ENCODE measurements around the gene HHAT.

DNA sequence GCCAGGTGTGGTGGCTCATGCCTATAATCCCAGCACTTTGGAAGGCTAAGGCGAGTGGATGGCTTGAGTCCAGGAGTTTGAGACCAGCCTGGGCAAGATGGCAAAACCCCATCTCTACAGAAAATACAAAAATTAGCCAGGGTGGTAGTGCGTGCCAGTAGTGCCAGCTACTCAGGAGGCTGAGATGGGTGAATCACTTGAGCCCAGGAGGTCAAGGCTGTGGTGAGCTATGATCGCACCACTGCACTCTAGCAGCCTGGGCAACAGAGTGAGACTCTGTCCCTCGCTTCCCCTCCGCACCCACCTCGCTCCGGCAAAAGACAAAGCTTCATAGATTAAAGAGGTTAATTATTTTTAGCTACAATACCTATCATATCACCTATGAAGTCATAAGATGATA is 100.0 kb downstream of the HHAT start:
- TF ChIP-seq, protein P1, sequence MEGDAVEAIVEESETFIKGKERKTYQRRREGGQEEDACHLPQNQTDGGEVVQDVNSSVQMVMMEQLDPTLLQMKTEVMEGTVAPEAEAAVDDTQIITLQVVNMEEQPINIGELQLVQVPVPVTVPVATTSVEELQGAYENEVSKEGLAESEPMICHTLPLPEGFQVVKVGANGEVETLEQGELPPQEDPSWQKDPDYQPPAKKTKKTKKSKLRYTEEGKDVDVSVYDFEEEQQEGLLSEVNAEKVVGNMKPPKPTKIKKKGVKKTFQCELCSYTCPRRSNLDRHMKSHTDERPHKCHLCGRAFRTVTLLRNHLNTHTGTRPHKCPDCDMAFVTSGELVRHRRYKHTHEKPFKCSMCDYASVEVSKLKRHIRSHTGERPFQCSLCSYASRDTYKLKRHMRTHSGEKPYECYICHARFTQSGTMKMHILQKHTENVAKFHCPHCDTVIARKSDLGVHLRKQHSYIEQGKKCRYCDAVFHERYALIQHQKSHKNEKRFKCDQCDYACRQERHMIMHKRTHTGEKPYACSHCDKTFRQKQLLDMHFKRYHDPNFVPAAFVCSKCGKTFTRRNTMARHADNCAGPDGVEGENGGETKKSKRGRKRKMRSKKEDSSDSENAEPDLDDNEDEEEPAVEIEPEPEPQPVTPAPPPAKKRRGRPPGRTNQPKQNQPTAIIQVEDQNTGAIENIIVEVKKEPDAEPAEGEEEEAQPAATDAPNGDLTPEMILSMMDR (IDR thresholded peaks at IDR 0.05): no peak
- TF ChIP-seq POLR2A (IDR thresholded peaks at IDR 0.05) (no peak), POLR2AphosphoS5 (IDR thresholded peaks at IDR 0.05) (no peak)
